Small intestine (tissue), 7 donors: ENCODE measurements around the gene LAMA5. TPM values are rescaled to one million over a fixed set of nuclear protein-coding genes. Genes with fewer than 3 reads are reported as not detected.

Source experiments
- DNase-seq, 2 donors: peaks; one replicate each; pipeline versions ENCODE4 v3.0.0 to v3.0.0-alpha.2; 2013
- FAIRE-seq: peaks from 2 replicates; lab custom pipeline; 2012; peaks lifted over from hg19 to GRCh38; lab: Jason Lieb, UNC
- H3K27ac ChIP-seq, 3 donors: one replicate each; pipeline ENCODE4 v1.5.1; 2013; ENCODE audit warnings: low read length in 2 of 3, mild to moderate bottlenecking in 2 of 3, control low read depth in 1 of 3, inconsistent platforms in 1 of 3, low read depth in 1 of 3, moderate library complexity in 1 of 3
- H3K27me3 ChIP-seq, 3 donors: one replicate each; pipeline ENCODE4 v1.6.1; 2013; ENCODE audit warnings: low read length in 3 of 3, inconsistent platforms in 1 of 3; ENCODE audit not compliant: control insufficient read depth in 3 of 3, insufficient read depth in 3 of 3
- H3K36me3 ChIP-seq, 3 donors: one replicate each; pipeline ENCODE4 v1.6.1; 2013; ENCODE audit warnings: low read length in 3 of 3, inconsistent platforms in 1 of 3, low read depth in 1 of 3, mild to moderate bottlenecking in 1 of 3, moderate library complexity in 1 of 3; ENCODE audit not compliant: control insufficient read depth in 3 of 3, insufficient read depth in 2 of 3
- H3K4me1 ChIP-seq, 3 donors: one replicate each; pipeline ENCODE4 v1.6.1; 2013; ENCODE audit warnings: low read length in 2 of 3, inconsistent platforms in 1 of 3, low read depth in 1 of 3, mild to moderate bottlenecking in 1 of 3, moderate library complexity in 1 of 3; ENCODE audit not compliant: control insufficient read depth in 3 of 3, insufficient read depth in 2 of 3
- H3K4me3 ChIP-seq, 3 donors: one replicate each; pipeline ENCODE4 v1.5.1; 2013; ENCODE audit warnings: low read length in 3 of 3, control low read depth in 1 of 3, inconsistent platforms in 1 of 3, low read depth in 1 of 3, mild to moderate bottlenecking in 1 of 3, moderate library complexity in 1 of 3
- H3K9me3 ChIP-seq, 2 donors: one replicate each; pipeline ENCODE4 v1.6.1; 2013; ENCODE audit warnings: low read depth in 1 of 2, low read length in 1 of 2; ENCODE audit not compliant: control insufficient read depth in 2 of 2, insufficient read depth in 1 of 2
- WGBS, 3 donors: extraction: QIAGEN DNeasy Blood & Tissue Kit; methylation state at CpG; one replicate each; pipeline ENCODE4 v1.1.7; 2013; 5-methylcytosine and 5-hydroxymethylcytosine counted together
- polyA plus RNA-seq, 4 donors: library from polyadenylated mRNA; stranded (reverse) in 3 of 4; unstranded in 1 of 4; fragments of 200-250 nt in 3 of 4; fragments of 120-200 nt in 1 of 4; gene quantifications; one replicate each; pipeline versions ENCODE4 v1.2.1 to v1.2.3, GENCODE V29; 2013
- donor health status: healthy with polysubstance abuse.
- donor health status: control.
- donor health status: control.
- donor health status: Bipolar disorder and iron deficiency.
- donor health status: healthy.

LAMA5 gene
- polyA plus RNA-seq, 4 donors, result 1.3 to 62.8 (median 23.0) TPM

DNA sequence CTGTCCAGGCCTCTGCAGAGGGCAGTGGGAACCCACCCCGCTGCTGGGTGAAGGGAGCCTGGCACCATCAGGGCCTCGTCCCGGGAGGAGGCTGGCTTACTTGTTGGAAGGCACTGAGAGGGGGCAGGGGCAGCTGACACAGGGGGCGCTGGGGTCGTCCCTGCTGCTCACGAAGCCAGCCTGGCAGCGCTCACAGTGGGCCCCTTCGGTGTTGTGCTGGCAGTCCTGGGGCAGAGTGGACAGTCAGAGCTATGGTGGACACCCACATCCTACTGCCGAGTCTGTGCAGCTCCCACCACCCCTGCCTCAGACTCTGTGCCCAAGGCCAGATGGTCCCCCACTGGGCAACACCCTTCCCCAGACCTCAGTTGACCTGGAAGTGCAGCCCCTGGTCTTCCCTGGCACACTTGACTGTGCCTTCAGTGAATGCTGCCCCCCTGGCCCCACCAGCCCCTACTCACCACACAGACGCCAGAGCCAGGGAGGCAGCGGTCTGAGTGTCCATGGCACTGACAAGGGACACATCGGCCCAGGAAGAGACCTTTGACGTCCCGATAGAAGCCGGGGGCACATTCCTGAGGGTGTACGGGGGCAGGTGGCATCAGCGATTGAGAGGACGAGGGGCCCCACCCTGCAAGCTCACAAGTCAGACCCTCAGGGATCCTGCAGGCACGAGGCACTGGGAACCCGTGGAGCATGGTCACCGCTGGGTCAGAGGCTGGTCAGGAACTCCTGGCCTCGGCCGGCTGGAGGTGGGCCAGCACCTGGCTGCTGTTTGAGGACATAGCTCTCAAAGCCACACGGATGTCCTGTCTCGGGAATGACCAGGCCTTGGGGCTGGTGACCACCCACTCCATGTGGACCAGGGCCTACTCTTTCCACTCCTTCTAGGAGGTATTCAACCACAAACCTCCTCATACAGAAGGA is 42.9 kb downstream of the LAMA5 start:
- no peak overlapping the region for H3K27ac ChIP-seq
- no peak for FAIRE-seq
- H3K4me3 ChIP-seq, result no peak overlapping the region
- H3K9me3 ChIP-seq, result peaks cover 0 to 5% of the 10 kb centered on the region in 2 donors
- no peaks in the 10 kb centered on the region for H3K4me1 ChIP-seq
- 82 to 87% (median 85%) methylated on average over 25 of the region's 25 CpGs for WGBS, 3 donors
- DNase-seq, result no peak
- peaks cover 0 to 77% (median 0%) of the 10 kb centered on the region in 3 donors for H3K36me3 ChIP-seq
- no peaks in the 10 kb centered on the region for H3K27me3 ChIP-seq

DNA sequence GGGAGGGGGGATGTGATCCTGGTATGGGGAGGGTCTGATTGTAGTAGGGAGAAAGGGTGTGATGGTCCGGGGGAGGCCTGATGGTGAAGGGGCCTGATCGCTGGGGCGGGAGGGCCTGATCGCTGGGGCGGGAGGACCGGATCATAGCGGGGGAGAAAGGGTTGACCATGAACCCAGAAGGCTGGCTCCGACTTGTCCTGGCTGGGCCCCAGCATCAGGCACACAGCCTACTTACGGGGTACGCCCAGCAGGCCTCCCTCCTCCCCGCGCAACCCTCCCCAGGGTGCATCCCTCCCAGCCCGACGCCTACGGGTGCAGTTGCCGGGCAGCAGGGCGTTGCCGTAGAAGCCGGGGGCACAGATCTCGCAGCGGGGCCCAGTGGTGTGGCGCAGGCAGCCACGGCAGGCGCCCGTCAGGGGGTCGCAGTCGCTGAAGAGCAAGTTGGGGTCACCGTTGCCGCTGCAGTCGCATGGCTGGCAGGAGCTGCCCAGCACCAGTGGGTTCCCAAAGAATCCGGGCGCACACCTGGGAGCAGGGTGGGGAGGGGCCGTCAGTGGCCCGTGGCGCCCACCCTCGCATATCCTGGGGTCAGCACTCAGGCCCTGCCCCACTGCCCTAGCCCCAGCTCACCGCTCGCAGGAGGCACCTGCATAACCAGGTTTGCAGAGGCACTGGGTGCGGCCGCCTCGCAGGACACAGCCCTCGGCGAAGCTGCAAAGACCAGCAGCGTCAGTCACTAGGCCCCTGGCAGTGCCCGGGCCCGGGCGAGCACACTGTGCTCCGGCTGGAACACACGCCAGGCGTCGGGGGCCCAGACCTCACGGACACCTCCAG is 43.7 kb downstream of the LAMA5 start:
- Histone ChIP-seq H3K4me1 (no peaks in the 10 kb centered on the region), H3K4me3 (no peak overlapping the region), H3K9me3 (peaks cover 0 to 5% of the 10 kb centered on the region in 2 donors), H3K27me3 (no peaks in the 10 kb centered on the region), H3K27ac (no peak overlapping the region), H3K36me3 (peaks cover 0 to 77% (median 0%) of the 10 kb centered on the region in 3 donors)
- no peak for DNase-seq
- WGBS, 3 donors, result 86 to 90% (median 86%) methylated on average over 39 to 52 of the region's 52 CpGs
- no peak for FAIRE-seq

DNA sequence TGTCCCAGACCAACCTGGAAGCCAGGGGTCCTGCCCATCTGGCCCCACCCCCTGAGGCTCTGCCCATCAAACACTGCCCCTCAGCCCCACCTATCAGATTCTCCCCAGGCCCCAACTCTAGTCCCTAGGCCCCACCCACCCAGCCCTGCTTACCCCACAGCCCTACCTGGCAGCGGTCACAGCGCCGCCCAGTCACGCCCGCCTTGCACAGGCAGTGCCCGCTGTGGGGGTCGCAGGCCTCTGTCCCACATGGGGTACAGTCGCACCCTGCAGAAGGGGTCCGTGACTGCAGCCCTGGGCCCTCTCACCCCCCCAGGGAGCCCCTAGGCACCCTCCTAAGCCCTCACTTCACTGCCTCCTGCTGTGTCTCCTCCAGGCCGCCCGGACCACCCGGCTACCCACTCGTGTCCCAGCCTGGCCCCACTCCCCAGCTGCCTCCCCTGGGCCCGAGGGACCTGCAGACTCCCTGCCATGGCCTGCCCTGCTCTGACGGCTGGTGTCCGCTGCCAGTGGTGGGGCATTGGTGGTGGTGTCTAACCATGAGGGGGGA is 44.5 kb downstream of the LAMA5 start:
- DNase-seq (no peak), FAIRE-seq (no peak)
- WGBS, 3 donors, result 80 to 91% (median 87%) methylated on average over 15 to 16 of the region's 16 CpGs

GRCh38 chr20:62321975-62322374 is 45.1 kb downstream of the LAMA5 start:
- Histone ChIP-seq H3K4me1 (no peaks in the 10 kb centered on the region), H3K9me3 (peaks cover 0 to 5% of the 10 kb centered on the region in 2 donors), H3K27ac (no peak overlapping the region), H3K27me3 (no peaks in the 10 kb centered on the region), H3K36me3 (peaks cover 0 to 70% (median 0%) of the 10 kb centered on the region in 3 donors), H3K4me3 (no peak overlapping the region)
- 96 to 99% (median 97%) methylated on average over 14 to 16 of the region's 16 CpGs for WGBS, 3 donors
- FAIRE-seq (no peak), DNase-seq (no peak)

More for the DNA sequence above, 44.5 kb downstream of the LAMA5 start:
- Histone ChIP-seq H3K36me3 (peaks cover 0 to 70% (median 0%) of the 10 kb centered on the region in 3 donors), H3K4me3 (no peak overlapping the region), H3K27me3 (no peaks in the 10 kb centered on the region), H3K4me1 (no peaks in the 10 kb centered on the region), H3K27ac (no peak overlapping the region), H3K9me3 (peaks cover 0 to 5% of the 10 kb centered on the region in 2 donors)

GRCh38 chr20:62321521-62321948 is 45.6 kb downstream of the LAMA5 start:
- FAIRE-seq (no peak), DNase-seq (no peak)
- Histone ChIP-seq H3K36me3 (peaks cover 0 to 70% (median 0%) of the 10 kb centered on the region in 3 donors), H3K4me3 (no peak overlapping the region), H3K27ac (no peak overlapping the region), H3K27me3 (no peaks in the 10 kb centered on the region), H3K9me3 (peaks cover 0 to 5% of the 10 kb centered on the region in 2 donors), H3K4me1 (no peaks in the 10 kb centered on the region)
- 83 to 94% (median 90%) methylated on average over 5 to 7 of the region's 7 CpGs for WGBS, 3 donors

- no peaks in the 10 kb centered on the region for H3K27me3 ChIP-seq
- no peak overlapping the region for H3K4me3 ChIP-seq
- no peaks in the 10 kb centered on the region for H3K4me1 ChIP-seq
- 82 to 93% (median 83%) methylated on average over 17 to 22 of the region's 22 CpGs for WGBS, 3 donors
- H3K27ac ChIP-seq, result no peak overlapping the region
- H3K36me3 ChIP-seq, result peaks cover 0 to 74% (median 2%) of the 10 kb centered on the region in 3 donors
- H3K9me3 ChIP-seq, result peaks cover 0 to 5% of the 10 kb centered on the region in 2 donors
- DNase-seq (no peak), FAIRE-seq (no peak)
These were observed 46.3 kb downstream of the LAMA5 start for GRCh38 chr20:62320581-62321354.

GRCh38 chr20:62319346-62319909 is 47.7 kb downstream of the LAMA5 start:
- FAIRE-seq, result no peak
- Histone ChIP-seq H3K27ac (no peak overlapping the region), H3K9me3 (no peaks in the 10 kb centered on the region), H3K27me3 (no peaks in the 10 kb centered on the region), H3K4me3 (no peak overlapping the region), H3K36me3 (peaks cover 0 to 77% (median 2%) of the 10 kb centered on the region in 3 donors), H3K4me1 (no peaks in the 10 kb centered on the region)
- WGBS, 3 donors, result 69 to 83% (median 71%) methylated on average over 28 to 29 of the region's 29 CpGs
- DNase-seq, result no peak
